OCI-LY7 (cell line): ENCODE results near the gene AHSP.
"Not testable (repeated sequence)": the region's sequence is repeated elsewhere in the genome, so short reads cannot be mapped to it uniquely, and the experiment has no call there.

Experiments used
- EZH2phosphoT487 ChIP-seq: fragments of 200-600 bp; sonication (generic); IDR thresholded peaks from 2 replicates; pipeline ENCODE4 v1.6.1; 2018; ENCODE audit warnings: low read depth, borderline replicate concordance, mild to moderate bottlenecking, mixed run types, antibody characterized with exemption, low read length, moderate library complexity, mixed read lengths
- TF ChIP-seq, protein P1 (sequence below): fragments of 200-600 bp; sonication (generic); conservative IDR thresholded peaks from 2 replicates; pipeline ENCODE4 v1.5.1; 2014; ENCODE audit warnings: mild to moderate bottlenecking, antibody characterized with exemption, low read length, moderate library complexity, mixed read lengths

DNA sequence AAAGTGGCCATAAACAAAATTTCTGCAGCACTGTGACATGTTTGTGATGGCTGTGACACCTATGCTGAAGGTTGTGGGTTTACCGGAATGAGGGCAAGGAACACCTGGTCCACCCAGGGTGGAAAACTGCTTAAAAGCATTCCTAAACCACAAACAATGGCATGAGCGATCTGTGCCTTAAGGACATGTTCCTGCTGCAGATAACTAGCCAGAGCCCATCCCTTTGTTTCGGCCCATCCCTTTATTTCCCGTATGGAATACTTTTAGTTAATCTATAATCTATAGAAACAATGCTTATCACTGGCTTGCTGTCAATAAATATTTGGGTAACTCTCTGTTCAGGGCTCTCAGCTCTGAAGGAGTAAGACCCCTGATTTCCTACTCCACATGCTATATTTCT lies 12.1 kb downstream of the AHSP start:
- TF ChIP-seq, protein P1, sequence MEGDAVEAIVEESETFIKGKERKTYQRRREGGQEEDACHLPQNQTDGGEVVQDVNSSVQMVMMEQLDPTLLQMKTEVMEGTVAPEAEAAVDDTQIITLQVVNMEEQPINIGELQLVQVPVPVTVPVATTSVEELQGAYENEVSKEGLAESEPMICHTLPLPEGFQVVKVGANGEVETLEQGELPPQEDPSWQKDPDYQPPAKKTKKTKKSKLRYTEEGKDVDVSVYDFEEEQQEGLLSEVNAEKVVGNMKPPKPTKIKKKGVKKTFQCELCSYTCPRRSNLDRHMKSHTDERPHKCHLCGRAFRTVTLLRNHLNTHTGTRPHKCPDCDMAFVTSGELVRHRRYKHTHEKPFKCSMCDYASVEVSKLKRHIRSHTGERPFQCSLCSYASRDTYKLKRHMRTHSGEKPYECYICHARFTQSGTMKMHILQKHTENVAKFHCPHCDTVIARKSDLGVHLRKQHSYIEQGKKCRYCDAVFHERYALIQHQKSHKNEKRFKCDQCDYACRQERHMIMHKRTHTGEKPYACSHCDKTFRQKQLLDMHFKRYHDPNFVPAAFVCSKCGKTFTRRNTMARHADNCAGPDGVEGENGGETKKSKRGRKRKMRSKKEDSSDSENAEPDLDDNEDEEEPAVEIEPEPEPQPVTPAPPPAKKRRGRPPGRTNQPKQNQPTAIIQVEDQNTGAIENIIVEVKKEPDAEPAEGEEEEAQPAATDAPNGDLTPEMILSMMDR, result not testable (repeated sequence)
- TF ChIP-seq EZH2phosphoT487, result not testable (repeated sequence)
